ENCODE results near the gene CEP97. TPM values are rescaled to one million over a fixed set of nuclear protein-coding genes. Genes with fewer than 3 reads are reported as not detected.

CEP97 gene
- total RNA-seq, 5 donors from 2014 or later (not counting 1 experiment from before 2014, with no cell fraction given), result 9.9 to 13.9 (median 12.7) TPM

GRCh38 chr3:101802179-101802578 is 77.8 kb downstream of the CEP97 start:
- H3K4me3 ChIP-seq (ENCODE audit: control insufficient read depth in 1 of 2, extremely low read depth in 1 of 2, low read length in 1 of 2), result no peak overlapping the region
- H3K4me1 Mint-ChIP-seq, result peaks cover 34 to 53% (median 43%) of the 10 kb centered on the region in 3 donors
- peak overlapping the region; percentile 73 to 81 for H3K27ac Mint-ChIP-seq
- H3K27me3 Mint-ChIP-seq, result no peaks in the 10 kb centered on the region
- no peak overlapping the region for H3K4me3 Mint-ChIP-seq
- ChIA-PET CTCF (interaction anchor here (0.6 to 3.9 kb wide), 34 partner anchors 8 to 1801 kb away, joined by 3 to 30 read pairs (median 5); partner anchors contain the start of genes CEP97 (in 1 of the 2), NXPE3 (in 1 of the 2) and RPL24 (in 1 of the 2)), POLR2A (interaction anchor here (0.6 to 1.7 kb wide), 5 partner anchors 13 to 421 kb away, joined by 3 to 5 read pairs (median 4); partner anchors contain the start of gene NFKBIZ (in 1 of the 2))
- H3K36me3 Mint-ChIP-seq, result peaks cover 58% of the 10 kb centered on the region
- H3K9me3 Mint-ChIP-seq, result no peaks in the 10 kb centered on the region
- peaks cover 0 to 39% of the 10 kb centered on the region in 2 donors for H3K36me3 ChIP-seq (ENCODE audit: control insufficient read depth in 2 of 2, extremely low read depth in 1 of 2, insufficient read depth in 1 of 2, low read length in 1 of 2)
- no peaks in the 10 kb centered on the region for H3K9me3 ChIP-seq
- H3K4me1 ChIP-seq (ENCODE audit: control insufficient read depth in 1 of 2, extremely low read depth in 1 of 2, insufficient read depth in 2 of 2, low read length in 2 of 2), result peaks cover under 1 to 3% of the 10 kb centered on the region in 2 experiments
- ATAC-seq (replicated peaks in 1 of 4), result no peak
- no peak for DNase-seq
- H3K27ac ChIP-seq (ENCODE audit: low read length), result no peak overlapping the region
- WGBS (ENCODE audit: insufficient coverage), result no CpG with 5 or more reads among the region's 2 CpGs
- no peaks in the 10 kb centered on the region for H3K27me3 ChIP-seq (replicated peaks in 1 of 2; ENCODE audit: control insufficient read depth in 2 of 2, extremely low read depth in 1 of 2, insufficient read depth in 2 of 2, low read length in 1 of 2)

DNA sequence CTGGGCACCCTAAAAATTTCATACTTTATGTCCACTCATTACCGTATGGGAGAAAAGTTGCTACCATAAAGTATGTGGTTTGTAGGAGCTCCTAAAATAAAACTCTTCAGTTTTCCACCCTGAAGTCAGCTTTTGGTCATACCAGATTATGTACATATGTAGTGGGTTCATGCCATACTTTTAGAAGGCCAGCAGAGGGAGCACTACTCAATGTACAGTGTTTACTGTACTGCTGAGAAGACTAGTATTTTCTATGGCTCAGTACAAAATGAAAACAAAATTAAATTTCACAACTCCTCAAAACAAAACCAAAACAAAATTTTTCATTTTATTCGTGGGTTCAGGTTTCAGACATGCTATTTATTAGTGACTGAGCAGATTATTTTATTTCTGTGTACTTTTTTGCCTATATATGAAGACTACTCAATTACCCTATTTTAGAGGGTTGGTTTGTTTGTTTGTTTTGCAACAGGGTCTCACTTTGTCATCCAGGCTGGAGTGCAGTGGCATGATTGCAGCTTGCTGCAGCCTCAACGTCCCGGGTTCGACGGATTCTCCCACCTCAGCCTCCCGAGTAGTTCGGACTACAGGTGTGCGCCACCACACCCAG is 78.9 kb downstream of the CEP97 start:
- peak in 30 of 35 experiments; percentile 2 to 88 (median 44) for DNase-seq
- Histone ChIP-seq H3K27me3 (replicated peaks in 1 of 2; ENCODE audit: control insufficient read depth in 2 of 2, extremely low read depth in 1 of 2, insufficient read depth in 2 of 2, low read length in 1 of 2) (no peaks in the 10 kb centered on the region), H3K4me3 (ENCODE audit: control insufficient read depth in 1 of 2, extremely low read depth in 1 of 2, low read length in 1 of 2) (no peak overlapping the region), H3K36me3 (ENCODE audit: control insufficient read depth in 2 of 2, extremely low read depth in 1 of 2, insufficient read depth in 1 of 2, low read length in 1 of 2) (peaks cover 0 to 39% of the 10 kb centered on the region in 2 donors), H3K4me1 (ENCODE audit: control insufficient read depth in 1 of 2, extremely low read depth in 1 of 2, insufficient read depth in 2 of 2, low read length in 2 of 2) (peaks cover 0 to 3% of the 10 kb centered on the region in 2 experiments), H3K27ac (ENCODE audit: low read length) (peak overlapping the region; percentile 25), H3K9me3 (no peaks in the 10 kb centered on the region)
- Mint-ChIP-seq H3K9me3 (no peaks in the 10 kb centered on the region), H3K36me3 (peaks cover 54% of the 10 kb centered on the region), H3K27me3 (no peaks in the 10 kb centered on the region), H3K4me1 (peaks cover 34 to 50% (median 39%) of the 10 kb centered on the region in 3 donors), H3K27ac (peak overlapping the region; percentile 73 to 81), H3K4me3 (no peak overlapping the region)
- ChIA-PET POLR2A (interaction anchor here (0.6 to 1.7 kb wide), 6 partner anchors 17 to 143 kb away, joined by 3 to 5 read pairs (median 3); partner anchors contain the start of gene NFKBIZ (in 1 of the 2)), CTCF (interaction anchor here (0.6 to 3.9 kb wide), 41 partner anchors 9 to 1201 kb away, joined by 3 to 30 read pairs (median 5); partner anchors contain the start of genes CEP97 (in 1 of the 2), NXPE3 (in 1 of the 2) and RPL24 (in 1 of the 2))
- 95% methylated on average over 4 of the region's 9 CpGs for WGBS (ENCODE audit: insufficient coverage)
- ATAC-seq (replicated peaks in 1 of 4), result peak; percentile 96 to 99 (median 98)

GRCh38 chr3:101803939-101804338 is 79.5 kb downstream of the CEP97 start:
- DNase-seq (no peak), ATAC-seq (replicated peaks in 1 of 4) (no peak)
- H3K27me3 ChIP-seq (replicated peaks in 1 of 2; ENCODE audit: control insufficient read depth in 2 of 2, extremely low read depth in 1 of 2, insufficient read depth in 2 of 2, low read length in 1 of 2), result no peaks in the 10 kb centered on the region
- Mint-ChIP-seq H3K27me3 (no peaks in the 10 kb centered on the region), H3K4me3 (no peak overlapping the region), H3K36me3 (peaks cover 53% of the 10 kb centered on the region), H3K27ac (peak overlapping the region; percentile 73 to 81), H3K4me1 (peaks cover 37 to 53% (median 40%) of the 10 kb centered on the region in 3 donors), H3K9me3 (no peaks in the 10 kb centered on the region)
- no peak overlapping the region for H3K4me3 ChIP-seq (ENCODE audit: control insufficient read depth in 1 of 2, extremely low read depth in 1 of 2, low read length in 1 of 2)
- POLR2A ChIA-PET, result interaction anchor here in 1 of 2 donors (0.9 kb wide), 1 partner anchor 16 kb away, joined by 3 read pairs; no protein-coding TSS in a partner anchor
- CTCF ChIA-PET, result interaction anchor here (0.6 to 3.9 kb wide), 10 partner anchors 11 to 732 kb away, joined by 3 to 24 read pairs (median 4); partner anchors contain the start of gene NXPE3 (in 1 of the 2)
- H3K9me3 ChIP-seq, result no peaks in the 10 kb centered on the region
- H3K36me3 ChIP-seq (ENCODE audit: control insufficient read depth in 2 of 2, extremely low read depth in 1 of 2, insufficient read depth in 1 of 2, low read length in 1 of 2), result peaks cover 0 to 34% of the 10 kb centered on the region in 2 donors
- H3K27ac ChIP-seq (ENCODE audit: low read length), result no peak overlapping the region
- H3K4me1 ChIP-seq (ENCODE audit: control insufficient read depth in 1 of 2, extremely low read depth in 1 of 2, insufficient read depth in 2 of 2, low read length in 2 of 2), result peaks cover 0 to 3% of the 10 kb centered on the region in 2 experiments
- WGBS (ENCODE audit: insufficient coverage), result no CpG with 5 or more reads among the region's 3 CpGs

- peaks cover 0 to 20% of the 10 kb centered on the region in 2 donors for H3K36me3 ChIP-seq (ENCODE audit: control insufficient read depth in 2 of 2, extremely low read depth in 1 of 2, insufficient read depth in 1 of 2, low read length in 1 of 2)
- WGBS (ENCODE audit: insufficient coverage), result 100% methylated on average over 1 of the region's 1 CpG
- no peak for DNase-seq
- no peaks in the 10 kb centered on the region for H3K27me3 ChIP-seq (replicated peaks in 1 of 2; ENCODE audit: control insufficient read depth in 2 of 2, extremely low read depth in 1 of 2, insufficient read depth in 2 of 2, low read length in 1 of 2)
- Mint-ChIP-seq H3K4me3 (no peak overlapping the region), H3K4me1 (peaks cover 36 to 51% (median 49%) of the 10 kb centered on the region in 3 donors), H3K9me3 (no peaks in the 10 kb centered on the region), H3K27ac (peak overlapping the region in 1 of 2 donors; percentile 44), H3K27me3 (no peaks in the 10 kb centered on the region), H3K36me3 (peaks cover 40% of the 10 kb centered on the region)
- peaks cover 7 to 12% of the 10 kb centered on the region in 2 experiments for H3K4me1 ChIP-seq (ENCODE audit: control insufficient read depth in 1 of 2, extremely low read depth in 1 of 2, insufficient read depth in 2 of 2, low read length in 2 of 2)
- H3K27ac ChIP-seq (ENCODE audit: low read length), result no peak overlapping the region
- ChIA-PET CTCF (interaction anchor here (1.0 to 6.8 kb wide), 14 partner anchors 10 to 730 kb away, joined by 3 to 112 read pairs (median 8); no protein-coding TSS in a partner anchor), POLR2A (interaction anchor here in 1 of 2 donors (0.7 kb wide), 1 partner anchor 282 kb away, joined by 3 read pairs; no protein-coding TSS in a partner anchor)
- no peak for ATAC-seq (replicated peaks in 1 of 4)
- no peaks in the 10 kb centered on the region for H3K9me3 ChIP-seq
- H3K4me3 ChIP-seq (ENCODE audit: control insufficient read depth in 1 of 2, extremely low read depth in 1 of 2, low read length in 1 of 2), result no peak overlapping the region
These were observed 82.1 kb downstream of the CEP97 start for GRCh38 chr3:101806491-101806890.

GRCh38 chr3:101807888-101808287 is 83.5 kb downstream of the CEP97 start:
- H3K27me3 Mint-ChIP-seq, result no peaks in the 10 kb centered on the region
- peaks cover 33% of the 10 kb centered on the region for H3K36me3 Mint-ChIP-seq
- 13% methylated on average over 1 of the region's 2 CpGs for WGBS (ENCODE audit: insufficient coverage)
- H3K27ac Mint-ChIP-seq, result peak overlapping the region in 1 of 2 donors; percentile 2
- DNase-seq (no peak), ATAC-seq (replicated peaks in 1 of 4) (no peak)
- Histone ChIP-seq H3K4me1 (ENCODE audit: control insufficient read depth in 1 of 2, extremely low read depth in 1 of 2, insufficient read depth in 2 of 2, low read length in 2 of 2) (peaks cover 7 to 12% of the 10 kb centered on the region in 2 experiments), H3K27ac (ENCODE audit: low read length) (no peak overlapping the region), H3K4me3 (ENCODE audit: control insufficient read depth in 1 of 2, extremely low read depth in 1 of 2, low read length in 1 of 2) (no peak overlapping the region), H3K27me3 (replicated peaks in 1 of 2; ENCODE audit: control insufficient read depth in 2 of 2, extremely low read depth in 1 of 2, insufficient read depth in 2 of 2, low read length in 1 of 2) (no peaks in the 10 kb centered on the region), H3K36me3 (ENCODE audit: control insufficient read depth in 2 of 2, extremely low read depth in 1 of 2, insufficient read depth in 1 of 2, low read length in 1 of 2) (peaks cover 0 to 11% of the 10 kb centered on the region in 2 donors), H3K9me3 (no peaks in the 10 kb centered on the region)
- CTCF ChIA-PET, result interaction anchor here (0.6 to 6.8 kb wide), 20 partner anchors 8 to 1312 kb away, joined by 3 to 112 read pairs (median 4); no protein-coding TSS in a partner anchor
- no peaks in the 10 kb centered on the region for H3K9me3 Mint-ChIP-seq
- H3K4me3 Mint-ChIP-seq, result no peak overlapping the region
- POLR2A ChIA-PET, result interaction anchor here (0.5 to 0.7 kb wide), 6 partner anchors 19 to 472 kb away, joined by 3 to 5 read pairs (median 3); no protein-coding TSS in a partner anchor
- peaks cover 40 to 48% (median 46%) of the 10 kb centered on the region in 3 donors for H3K4me1 Mint-ChIP-seq

Data from T-cell (primary cell).